Activated effector memory CD4-positive, alpha-beta T cell treated with Interleukin-2 at 50 U/mL for 16 hours (primary cell): ENCODE results near the gene GIMAP2.
"Not testable (repeated sequence)": the region's sequence is repeated elsewhere in the genome, so short reads cannot be mapped to it uniquely, and the experiment has no call there.

Source experiments
- DNase-seq: peaks from one replicate; pipeline ENCODE4 v3.0.0-alpha.2; 2020

The GIMAP2 gene

GRCh38 chr7:150678601-150679000 is 6.9 kb upstream of the GIMAP2 start:
- DNase-seq: not testable (repeated sequence)

- DNase-seq: not testable (repeated sequence)
Observed at GRCh38 chr7:150680364-150680763, 5.1 kb upstream of the GIMAP2 start.

GRCh38 chr7:150686030-150686631 is 625 bp downstream of the GIMAP2 start:
- DNase-seq: no peak

- no peak for DNase-seq
Observed at GRCh38 chr7:150688630-150689029, 3.1 kb downstream of the GIMAP2 start.

- no peak for DNase-seq
Observed at GRCh38 chr7:150695654-150696053, 10.1 kb downstream of the GIMAP2 start.

- DNase-seq: no peak
Observed at GRCh38 chr7:150703209-150703608, 17.7 kb downstream of the GIMAP2 start.

GRCh38 chr7:150715293-150715692 is 29.8 kb downstream of the GIMAP2 start:
- DNase-seq: no peak

- no peak for DNase-seq
Observed at GRCh38 chr7:150715738-150716137, 30.2 kb downstream of the GIMAP2 start.

- peak; percentile 60 for DNase-seq
Observed at GRCh38 chr7:150716368-150716767, 30.9 kb downstream of the GIMAP2 start, which contains the start of gene GIMAP1. TSS of gene GIMAP1 (plus strand) at chr7:150716613. CDS start at chr7:150719048, 2,435 bp downstream.

GRCh38 chr7:150716939-150717338 is 31.4 kb downstream of the GIMAP2 start:
- DNase-seq: no peak

- no peak for DNase-seq
Observed at GRCh38 chr7:150717814-150718420, 32.4 kb downstream of the GIMAP2 start.

GRCh38 chr7:150719436-150719835 is 33.9 kb downstream of the GIMAP2 start:
- DNase-seq: no peak

- no peak for DNase-seq
Observed at GRCh38 chr7:150719960-150720891, 34.7 kb downstream of the GIMAP2 start.

GRCh38 chr7:150721970-150722373 is 36.5 kb downstream of the GIMAP2 start:
- no peak for DNase-seq

- DNase-seq: no peak
Observed at GRCh38 chr7:150722431-150722931, 37.0 kb downstream of the GIMAP2 start.

GRCh38 chr7:150723467-150723866 is 38.0 kb downstream of the GIMAP2 start:
- DNase-seq: no peak

- DNase-seq: no peak
Observed at GRCh38 chr7:150727381-150727780, 41.9 kb downstream of the GIMAP2 start.

- no peak for DNase-seq
Observed at GRCh38 chr7:150728011-150728410, 42.5 kb downstream of the GIMAP2 start.

- no peak for DNase-seq
Observed at GRCh38 chr7:150728609-150729008, 43.1 kb downstream of the GIMAP2 start.

- no peak for DNase-seq
Observed at GRCh38 chr7:150731916-150732315, 46.4 kb downstream of the GIMAP2 start.

GRCh38 chr7:150732786-150733481 is 47.4 kb downstream of the GIMAP2 start:
- DNase-seq: no peak

- no peak for DNase-seq
Observed at GRCh38 chr7:150733482-150734095, 48.1 kb downstream of the GIMAP2 start.
